Thoracic aorta (tissue), 2 donors: ENCODE results near the gene ATF6B. TPM values are rescaled to one million over a fixed set of nuclear protein-coding genes. Genes with fewer than 3 reads are reported as not detected.

Experiments
- ATAC-seq: fragments of 150-250 bp; one replicate; pipeline ENCODE4 v1.8.0; 2017; ENCODE audit warnings: low read depth; ENCODE audit not compliant: insufficient number of reproducible peaks, low FRiP score
- DNase-seq: peaks from one replicate; pipeline ENCODE4 v3.0.0-alpha.2; 2020; ENCODE audit warnings: low spot score
- H3K27ac ChIP-seq, 2 donors: fragments of 200-600 bp; sonication (generic); 1 replicate in 1 of 2; 2 replicates in 1 of 2; pipeline ENCODE4 v1.5.1; 2016; ENCODE audit warnings: mild to moderate bottlenecking in 2 of 2, moderate library complexity in 2 of 2
- H3K27me3 ChIP-seq: fragments of 200-600 bp; sonication (generic); replicated peaks from 2 replicates; pipeline ENCODE4 v1.6.0; 2016; ENCODE audit warnings: mild to moderate bottlenecking; ENCODE audit not compliant: insufficient read depth
- H3K36me3 ChIP-seq: fragments of 200-600 bp; sonication (generic); one replicate; pipeline ENCODE4 v1.5.1; 2016
- H3K4me1 ChIP-seq, 2 donors: fragments of 200-600 bp; sonication (generic); 1 replicate in 1 of 2; 2 replicates in 1 of 2; pipeline versions ENCODE4 v1.5.1 to v1.6.0; 2016; ENCODE audit warnings: low read depth in 2 of 2, mild to moderate bottlenecking in 1 of 2; ENCODE audit not compliant: control insufficient read depth in 1 of 2
- H3K4me3 ChIP-seq: fragments of 200-600 bp; sonication (generic); 2 replicates; pipeline ENCODE4 v1.5.1; 2016; ENCODE audit warnings: mild to moderate bottlenecking
- H3K9me3 ChIP-seq: fragments of 200-600 bp; sonication (generic); 2 replicates; pipeline ENCODE4 v1.5.1; 2016
- CTCF ChIP-seq: fragments of 200-600 bp; sonication (generic); IDR thresholded peaks from one replicate; pipeline ENCODE4 v1.5.1; 2019; ENCODE audit warnings: antibody characterized with exemption
- total RNA-seq, 2 donors: library from RNA; depleted of rRNA; stranded (reverse); fragments of >200 nt; gene quantifications; one replicate each; pipeline versions ENCODE4 v1.1.0 to v1.2.3, GENCODE V29; 2016

Gene ATF6B
- total RNA-seq, 2 donors from 2014 or later = 38.2 to 60.9 TPM

- no peaks in the 10 kb centered on the region for H3K27me3 ChIP-seq
- H3K9me3 ChIP-seq = no peaks in the 10 kb centered on the region
- TF ChIP-seq CTCF = no peak
- H3K4me1 ChIP-seq = peaks cover 24 to 35% of the 10 kb centered on the region in 2 donors
- ATAC-seq = peak; percentile 67
- H3K4me3 ChIP-seq = no peak overlapping the region
- peaks cover 3% of the 10 kb centered on the region for H3K36me3 ChIP-seq
- DNase-seq = peak; percentile 40
- peak overlapping the region; percentile 75 to 86 for H3K27ac ChIP-seq
Observed at GRCh38 chr6:32081168-32081990, 46.7 kb downstream of the ATF6B start.

DNA sequence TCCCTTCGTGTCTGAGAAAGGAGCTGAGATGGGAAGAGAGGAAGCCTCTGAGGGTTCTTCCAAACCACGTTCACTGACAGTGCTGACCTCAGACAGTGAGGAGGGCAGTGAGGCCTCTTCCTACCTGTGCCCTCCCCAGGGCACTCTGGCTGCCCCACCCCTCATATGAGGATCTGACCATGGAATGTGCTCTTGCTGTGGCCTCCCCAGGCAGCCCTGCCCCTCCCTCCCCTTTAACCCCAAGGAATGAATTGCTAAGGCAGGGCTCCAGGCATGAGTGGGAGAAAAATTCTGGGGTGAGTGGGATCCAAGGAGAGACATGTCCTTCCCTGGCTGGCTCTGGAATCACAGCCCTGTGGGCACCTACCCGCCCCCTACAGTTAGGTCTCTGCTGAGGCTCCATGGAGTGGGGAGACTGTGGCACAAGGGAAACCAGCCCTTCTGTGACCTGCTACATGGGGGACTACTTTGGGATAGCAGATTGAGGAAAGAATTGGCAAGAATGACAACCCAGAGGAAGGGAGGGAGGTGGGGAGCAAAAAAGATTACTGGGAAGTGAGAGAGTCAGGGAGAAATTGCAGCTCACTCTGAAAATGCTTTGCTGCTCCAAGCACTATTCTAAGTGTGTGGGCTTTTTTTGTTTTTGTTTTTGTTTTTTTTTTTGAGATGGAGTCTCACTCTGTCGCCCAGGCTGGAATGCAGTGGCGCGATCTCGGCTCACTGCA is 48.3 kb downstream of the ATF6B start:
- Histone ChIP-seq H3K4me3 (no peak overlapping the region), H3K36me3 (peaks cover 3% of the 10 kb centered on the region), H3K27me3 (no peaks in the 10 kb centered on the region), H3K27ac (no peak overlapping the region), H3K4me1 (peaks cover 24 to 32% of the 10 kb centered on the region in 2 donors), H3K9me3 (no peaks in the 10 kb centered on the region)
- ATAC-seq = no peak
- no peak for DNase-seq
- TF ChIP-seq CTCF = no peak

DNA sequence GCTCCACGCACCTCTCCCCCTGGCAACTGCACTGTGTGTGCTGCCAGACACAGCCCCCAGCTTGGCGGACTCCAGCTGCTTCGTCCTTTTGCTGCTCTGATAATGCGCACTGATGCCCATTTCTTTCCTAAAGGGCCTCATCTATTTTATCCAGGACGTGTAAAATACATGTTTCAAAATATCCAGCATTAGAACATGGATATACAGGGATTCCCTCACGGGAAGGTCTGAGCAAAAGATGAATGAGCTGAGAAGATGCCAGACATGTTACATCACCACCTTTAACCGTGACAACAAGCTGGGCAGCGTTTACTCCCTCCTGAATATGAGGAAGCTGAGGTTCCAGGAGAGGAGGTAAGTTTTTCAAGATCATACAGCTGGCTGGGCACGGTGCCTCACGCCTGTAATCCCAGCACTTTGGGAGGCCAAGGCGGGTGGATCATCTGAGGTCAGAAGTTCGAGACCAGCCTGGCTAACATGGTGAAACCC is 51.7 kb downstream of the ATF6B start:
- ATAC-seq = no peak
- Histone ChIP-seq H3K27ac (peak overlapping the region; percentile 34 to 44), H3K4me3 (no peak overlapping the region), H3K4me1 (peaks cover 6 to 18% of the 10 kb centered on the region in 2 donors), H3K27me3 (no peaks in the 10 kb centered on the region), H3K36me3 (peaks cover 11% of the 10 kb centered on the region), H3K9me3 (no peaks in the 10 kb centered on the region)
- no peak for TF ChIP-seq CTCF
- DNase-seq = no peak

DNA sequence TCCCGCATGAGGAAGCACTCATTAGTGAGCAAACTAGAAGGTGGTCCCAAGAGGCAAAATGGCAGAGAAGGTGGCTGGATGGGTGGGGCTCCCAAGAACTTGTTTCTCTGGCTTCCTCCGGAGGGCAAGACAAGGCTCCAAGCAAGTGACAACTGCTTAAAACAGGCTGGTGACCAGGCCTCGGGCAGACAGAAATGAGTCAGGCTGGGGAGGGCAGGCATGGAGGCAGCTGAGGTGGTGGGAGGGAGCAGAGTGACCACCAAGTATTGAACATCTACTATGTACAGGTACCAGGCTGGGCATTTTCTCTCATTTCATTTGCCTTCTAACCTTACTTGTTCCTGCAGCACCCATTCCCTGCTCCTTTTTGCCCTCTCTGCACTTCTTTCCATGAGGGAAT is 52.3 kb downstream of the ATF6B start:
- H3K4me1 ChIP-seq = peaks cover 7 to 18% of the 10 kb centered on the region in 2 donors
- no peak for ATAC-seq

More for the DNA sequence above, 52.3 kb downstream of the ATF6B start:
- Histone ChIP-seq H3K9me3 (no peaks in the 10 kb centered on the region), H3K27me3 (no peaks in the 10 kb centered on the region), H3K36me3 (peaks cover 11% of the 10 kb centered on the region), H3K27ac (no peak overlapping the region), H3K4me3 (no peak overlapping the region)
- no peak for TF ChIP-seq CTCF
- no peak for DNase-seq
